Measurements from ENCODE around the gene DNM1L. TPM values are rescaled to one million over a fixed set of nuclear protein-coding genes. Genes with fewer than 3 reads are reported as not detected.

Gene DNM1L
- total and polyA plus RNA-seq, 2 donors from 2014 or later: 30.5 to 66.2 TPM

- intact Hi-C loops (cut with DNase I): no loop called here
- TF ChIP-seq CTCF (IDR thresholded peaks at IDR 0.05; ENCODE audit: borderline replicate concordance, extremely low read depth, insufficient read depth): no peak
- FAIRE-seq: no peak
Measured at GRCh38 chr12:32706335-32707024, 27.4 kb downstream of the DNM1L start.

GRCh38 chr12:32708926-32709325 lies 29.8 kb downstream of the DNM1L start:
- no peak overlapping the region for H3K4me3 ChIP-seq (ENCODE audit: low read length in 3 of 3)
- TF ChIP-seq CTCF (IDR thresholded peaks at IDR 0.05; ENCODE audit: borderline replicate concordance, extremely low read depth, insufficient read depth): no peak
- intact Hi-C loops (cut with DNase I): no loop called here
- H3K9me3 ChIP-seq (ENCODE audit: control insufficient read depth in 2 of 3, insufficient read depth in 1 of 3, low read length in 3 of 3): no peaks in the 10 kb centered on the region
- FAIRE-seq (no peak), DNase-seq (no peak)
- no peaks in the 10 kb centered on the region for H3K27me3 ChIP-seq (ENCODE audit: control insufficient read depth, insufficient read depth, low read length)
- peaks cover 3 to 10% (median 4%) of the 10 kb centered on the region in 3 donors for H3K36me3 ChIP-seq (ENCODE audit: control insufficient read depth in 2 of 3, insufficient read depth in 3 of 3, low read length in 3 of 3)
- no peak overlapping the region for H3K9ac ChIP-seq (ENCODE audit: low read length in 3 of 3)
- H3K4me1 ChIP-seq (ENCODE audit: control insufficient read depth in 2 of 3, insufficient read depth in 2 of 3, low read depth in 1 of 3, low read length in 3 of 3): no peaks in the 10 kb centered on the region
- H3K27ac ChIP-seq (ENCODE audit: low read depth in 2 of 2, low read length in 2 of 2): no peak overlapping the region

More at GRCh38 chr12:32706335-32707024, 27.4 kb downstream of the DNM1L start:
- Histone ChIP-seq H3K4me3 (ENCODE audit: low read length in 3 of 3) (no peak overlapping the region), H3K36me3 (ENCODE audit: control insufficient read depth in 2 of 3, insufficient read depth in 3 of 3, low read length in 3 of 3) (peaks cover 3 to 7% (median 4%) of the 10 kb centered on the region in 3 donors), H3K9me3 (ENCODE audit: control insufficient read depth in 2 of 3, insufficient read depth in 1 of 3, low read length in 3 of 3) (no peaks in the 10 kb centered on the region), H3K27me3 (ENCODE audit: control insufficient read depth, insufficient read depth, low read length) (no peaks in the 10 kb centered on the region), H3K9ac (ENCODE audit: low read length in 3 of 3) (no peak overlapping the region), H3K27ac (ENCODE audit: low read depth in 2 of 2, low read length in 2 of 2) (no peak overlapping the region), H3K4me1 (ENCODE audit: control insufficient read depth in 2 of 3, insufficient read depth in 2 of 3, low read depth in 1 of 3, low read length in 3 of 3) (no peaks in the 10 kb centered on the region)
- no peak for DNase-seq

- no peak for DNase-seq
- intact Hi-C loops (cut with DNase I): no loop called here
- H3K27ac ChIP-seq (ENCODE audit: low read depth in 2 of 2, low read length in 2 of 2): no peak overlapping the region
- FAIRE-seq: no peak
- no peaks in the 10 kb centered on the region for H3K9me3 ChIP-seq (ENCODE audit: control insufficient read depth in 2 of 3, insufficient read depth in 1 of 3, low read length in 3 of 3)
- peaks cover 0 to 15% (median 7%) of the 10 kb centered on the region in 3 donors for H3K36me3 ChIP-seq (ENCODE audit: control insufficient read depth in 2 of 3, insufficient read depth in 3 of 3, low read length in 3 of 3)
- TF ChIP-seq CTCF (IDR thresholded peaks at IDR 0.05; ENCODE audit: borderline replicate concordance, extremely low read depth, insufficient read depth): no peak
- H3K4me1 ChIP-seq (ENCODE audit: control insufficient read depth in 2 of 3, insufficient read depth in 2 of 3, low read depth in 1 of 3, low read length in 3 of 3): no peaks in the 10 kb centered on the region
- H3K27me3 ChIP-seq (ENCODE audit: control insufficient read depth, insufficient read depth, low read length): no peaks in the 10 kb centered on the region
- no peak overlapping the region for H3K9ac ChIP-seq (ENCODE audit: low read length in 3 of 3)
- H3K4me3 ChIP-seq (ENCODE audit: low read length in 3 of 3): no peak overlapping the region
Measured at GRCh38 chr12:32714772-32715171, 35.7 kb downstream of the DNM1L start.
